GM23248 (cell line): ENCODE measurements around the gene AGO1.

ENCODE experiments used
- EZH2 ChIP-seq: fragments of 200-600 bp; sonication (generic); IDR thresholded peaks from 2 replicates; pipeline ENCODE4 v1.6.1; 2018; ENCODE audit warnings: antibody characterized with exemption, mild to moderate bottlenecking; ENCODE audit not compliant: insufficient read depth, poor library complexity, severe bottlenecking
- EZH2phosphoT487 ChIP-seq: fragments of 200-600 bp; sonication (generic); IDR thresholded peaks from 2 replicates; pipeline ENCODE4 v1.6.1; 2018; ENCODE audit warnings: antibody characterized with exemption, moderate library complexity, mild to moderate bottlenecking, low read depth; ENCODE audit not compliant: insufficient read depth

GRCh38 chr1:35866991-35867390 is 16.0 kb upstream of the AGO1 start:
- TF ChIP-seq EZH2 (no peak), EZH2phosphoT487 (no peak)
